ENCODE measurements around the gene TASP1.
"Not testable (repeated sequence)": the region's sequence is repeated elsewhere in the genome, so short reads cannot be mapped to it uniquely, and the experiment has no call there.

The TASP1 gene

GRCh38 chr20:13648291-13649228 lies 9.8 kb upstream of the TASP1 start:
- no peak overlapping the region for H3K4me3 ChIP-seq (replicated peaks in 1 of 2; ENCODE audit: low read depth in 2 of 2, low read length in 2 of 2)
- no peak for DNase-seq (ENCODE audit: low read depth in 2 of 2)
- no peak for TF ChIP-seq CTCF (IDR thresholded peaks at IDR 0.05; ENCODE audit: low read depth, low read length)

GRCh38 chr20:13644010-13644409 lies 5.3 kb upstream of the TASP1 start:
- peak; percentile 10 to 40 for DNase-seq (ENCODE audit: low read depth in 2 of 2)
- TF ChIP-seq CTCF (IDR thresholded peaks at IDR 0.05; ENCODE audit: low read depth, low read length), result no peak
- no peak overlapping the region for H3K4me3 ChIP-seq (replicated peaks in 1 of 2; ENCODE audit: low read depth in 2 of 2, low read length in 2 of 2)

- H3K4me3 ChIP-seq (replicated peaks in 1 of 2; ENCODE audit: low read depth in 2 of 2, low read length in 2 of 2), result peak overlapping the region; percentile 97
- peak in 1 of 2 donors; percentile 8 for DNase-seq (ENCODE audit: low read depth in 2 of 2)
- no peak for TF ChIP-seq CTCF (IDR thresholded peaks at IDR 0.05; ENCODE audit: low read depth, low read length)
Measured at GRCh38 chr20:13639150-13639497, 392 bp upstream of the TASP1 start.

- DNase-seq (ENCODE audit: low read depth in 2 of 2), result peak in 1 of 2 donors; percentile 32
Measured at GRCh38 chr20:13638162-13638495, 603 bp downstream of the TASP1 start.

GRCh38 chr20:13632431-13632830 lies 6.3 kb downstream of the TASP1 start:
- no peak for DNase-seq (ENCODE audit: low read depth in 2 of 2)
- no peak for TF ChIP-seq CTCF (IDR thresholded peaks at IDR 0.05; ENCODE audit: low read depth, low read length)
- no peak overlapping the region for H3K4me3 ChIP-seq (replicated peaks in 1 of 2; ENCODE audit: low read depth in 2 of 2, low read length in 2 of 2)

More at GRCh38 chr20:13638162-13638495, 603 bp downstream of the TASP1 start:
- no peak for TF ChIP-seq CTCF (IDR thresholded peaks at IDR 0.05; ENCODE audit: low read depth, low read length)
- peak overlapping the region; percentile 97 for H3K4me3 ChIP-seq (replicated peaks in 1 of 2; ENCODE audit: low read depth in 2 of 2, low read length in 2 of 2)

GRCh38 chr20:13627525-13627924 lies 11.2 kb downstream of the TASP1 start:
- H3K4me3 ChIP-seq (replicated peaks in 1 of 2; ENCODE audit: low read depth in 2 of 2, low read length in 2 of 2), result not testable (repeated sequence)
- DNase-seq (ENCODE audit: low read depth in 2 of 2), result peak; percentile 62 to 67

- DNase-seq (ENCODE audit: low read depth in 2 of 2), result no peak
- TF ChIP-seq CTCF (IDR thresholded peaks at IDR 0.05; ENCODE audit: low read depth, low read length), result no peak
- H3K4me3 ChIP-seq (replicated peaks in 1 of 2; ENCODE audit: low read depth in 2 of 2, low read length in 2 of 2), result no peak overlapping the region
Measured at GRCh38 chr20:13626724-13627123, 12.0 kb downstream of the TASP1 start.

Data from cardiac fibroblast (primary cell).